GM20431 (cell line): Measurements from ENCODE around the gene S100A9.

Source experiments
- in situ Hi-C: fragments of 300-500 bp; cut with MseI, MboI; formaldehyde crosslinking; loops from one replicate; pipeline ENCODE4 v1.15.0; 2020; ENCODE audit warnings: low sequenced_read_pairs; ENCODE audit not compliant: unreplicated experiment

Gene S100A9

DNA sequence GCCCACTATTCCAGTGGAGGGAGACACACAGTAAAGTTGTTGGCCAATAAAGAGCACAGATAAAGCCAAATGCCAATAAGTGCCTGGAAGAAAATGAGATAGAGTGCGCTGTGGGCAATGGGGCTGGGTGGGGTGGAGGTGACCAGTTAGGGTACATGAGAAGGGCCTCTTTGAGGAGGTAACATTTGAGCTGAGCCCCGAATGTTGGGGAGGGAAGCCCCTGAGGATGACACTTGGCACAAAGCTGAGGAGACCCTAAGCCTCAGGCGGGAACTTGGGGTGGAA lies 979 bp downstream of the S100A9 start:
- in situ Hi-C loops, result loop anchor here (10.0 kb wide), 1 partner anchor 116 kb away; no protein-coding TSS in a partner anchor

DNA sequence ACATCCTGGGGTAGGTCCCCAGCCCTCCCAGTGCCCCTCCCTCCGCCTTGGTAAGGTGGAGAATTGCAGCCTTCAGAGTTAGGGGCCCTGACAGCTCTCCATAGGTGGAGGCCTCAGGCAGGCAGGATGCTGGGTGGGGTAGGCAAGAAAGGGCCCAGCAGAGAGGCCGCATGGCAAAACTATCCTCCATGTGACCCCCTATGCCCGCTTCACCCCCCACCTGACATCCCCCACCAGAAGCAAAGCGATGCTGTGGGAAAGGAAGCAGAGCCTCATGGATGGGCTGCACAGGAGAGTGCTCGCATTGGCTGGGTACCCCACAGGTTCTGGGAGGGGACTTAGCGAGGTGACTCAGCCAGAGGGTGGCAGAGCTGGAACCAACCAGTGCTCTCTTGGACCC lies 1.6 kb downstream of the S100A9 start:
- in situ Hi-C loops, result loop anchor here (10.0 kb wide), 1 partner anchor 116 kb away; no protein-coding TSS in a partner anchor

GRCh38 chr1:153360190-153360589 lies 2.5 kb downstream of the S100A9 start:
- in situ Hi-C loops, result no loop called here

DNA sequence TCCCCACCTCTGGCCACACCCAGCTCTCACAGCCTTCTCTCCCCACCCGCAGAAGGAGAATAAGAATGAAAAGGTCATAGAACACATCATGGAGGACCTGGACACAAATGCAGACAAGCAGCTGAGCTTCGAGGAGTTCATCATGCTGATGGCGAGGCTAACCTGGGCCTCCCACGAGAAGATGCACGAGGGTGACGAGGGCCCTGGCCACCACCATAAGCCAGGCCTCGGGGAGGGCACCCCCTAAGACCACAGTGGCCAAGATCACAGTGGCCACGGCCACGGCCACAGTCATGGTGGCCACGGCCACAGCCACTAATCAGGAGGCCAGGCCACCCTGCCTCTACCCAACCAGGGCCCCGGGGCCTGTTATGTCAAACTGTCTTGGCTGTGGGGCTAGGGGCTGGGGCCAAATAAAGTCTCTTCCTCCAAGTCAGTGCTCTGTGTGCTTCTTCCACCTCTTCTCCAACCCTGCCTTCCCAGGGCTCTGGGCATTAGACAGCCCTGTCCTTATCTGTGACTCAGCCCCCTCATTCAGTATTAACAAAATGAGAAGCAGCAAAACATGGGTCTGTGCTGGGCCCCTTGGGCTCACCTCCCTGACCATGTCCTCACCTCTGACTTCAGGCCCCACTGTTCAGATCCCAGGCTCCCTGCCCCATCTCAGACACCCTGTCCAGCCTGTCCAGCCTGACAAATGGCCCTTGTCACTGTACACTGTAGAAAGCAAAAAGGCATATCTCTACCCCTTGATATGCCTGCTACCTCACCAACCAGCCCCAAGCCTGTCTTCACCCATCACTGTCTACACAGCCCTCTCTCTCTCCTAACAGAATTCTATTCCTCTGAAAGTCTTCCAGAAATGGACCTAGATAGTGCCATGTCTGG lies 3.2 kb downstream of the S100A9 start:
- in situ Hi-C loops, result no loop called here

DNA sequence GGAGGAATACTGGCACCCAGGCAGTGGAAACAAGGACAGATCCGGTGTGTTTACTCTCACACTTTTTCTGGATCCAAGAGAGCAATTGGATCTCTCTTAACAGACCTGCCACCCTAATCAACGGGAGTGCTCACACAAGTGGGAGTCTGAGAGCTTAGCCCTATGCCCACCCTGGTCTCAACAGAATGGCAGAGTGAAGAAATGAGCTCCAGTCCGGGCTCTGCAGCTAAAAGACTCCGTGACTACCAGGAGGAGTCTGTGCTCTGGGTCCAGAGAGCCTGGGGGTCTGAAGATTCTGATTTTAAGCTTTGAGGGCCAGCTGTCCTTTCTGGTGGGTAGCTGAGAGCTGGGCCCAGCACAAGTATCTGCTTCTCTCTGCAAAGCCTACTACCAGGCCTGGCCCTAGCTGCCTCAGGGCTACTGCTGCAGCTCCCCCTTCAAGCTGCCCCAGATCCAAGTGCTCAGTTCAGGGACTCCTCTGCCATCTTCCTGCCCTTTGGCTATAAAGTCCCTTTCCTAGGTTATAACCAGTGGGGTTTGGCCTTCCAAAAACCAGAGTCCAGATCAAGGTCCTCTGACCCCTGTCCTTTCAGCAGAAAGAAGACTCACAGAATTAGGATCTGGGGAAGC lies 3.9 kb downstream of the S100A9 start:
- in situ Hi-C loops, result no loop called here

- in situ Hi-C loops, result no loop called here
These were observed 4.6 kb downstream of the S100A9 start for GRCh38 chr1:153362187-153362775.

GRCh38 chr1:153363641-153364040 lies 6.0 kb downstream of the S100A9 start:
- in situ Hi-C loops, result no loop called here

DNA sequence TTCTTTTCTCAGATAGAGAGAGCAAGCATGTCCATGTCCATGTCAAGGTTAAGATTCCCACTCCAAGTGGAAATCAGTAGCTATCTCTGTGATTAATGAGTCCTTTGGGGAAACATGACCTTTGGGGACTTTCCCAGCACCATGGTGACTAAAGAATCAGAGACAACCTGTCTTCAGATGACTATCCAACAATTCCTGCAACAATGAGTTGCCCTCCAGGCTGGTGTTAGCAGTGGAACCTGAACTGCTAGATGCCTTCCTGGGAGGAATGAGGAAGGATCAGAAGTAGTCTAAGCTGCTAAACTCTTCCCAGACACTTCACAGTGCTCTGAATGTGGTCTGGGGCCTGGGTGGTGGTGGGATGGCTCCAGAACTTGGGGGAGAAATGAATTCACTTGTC lies 6.5 kb downstream of the S100A9 start:
- in situ Hi-C loops, result no loop called here

DNA sequence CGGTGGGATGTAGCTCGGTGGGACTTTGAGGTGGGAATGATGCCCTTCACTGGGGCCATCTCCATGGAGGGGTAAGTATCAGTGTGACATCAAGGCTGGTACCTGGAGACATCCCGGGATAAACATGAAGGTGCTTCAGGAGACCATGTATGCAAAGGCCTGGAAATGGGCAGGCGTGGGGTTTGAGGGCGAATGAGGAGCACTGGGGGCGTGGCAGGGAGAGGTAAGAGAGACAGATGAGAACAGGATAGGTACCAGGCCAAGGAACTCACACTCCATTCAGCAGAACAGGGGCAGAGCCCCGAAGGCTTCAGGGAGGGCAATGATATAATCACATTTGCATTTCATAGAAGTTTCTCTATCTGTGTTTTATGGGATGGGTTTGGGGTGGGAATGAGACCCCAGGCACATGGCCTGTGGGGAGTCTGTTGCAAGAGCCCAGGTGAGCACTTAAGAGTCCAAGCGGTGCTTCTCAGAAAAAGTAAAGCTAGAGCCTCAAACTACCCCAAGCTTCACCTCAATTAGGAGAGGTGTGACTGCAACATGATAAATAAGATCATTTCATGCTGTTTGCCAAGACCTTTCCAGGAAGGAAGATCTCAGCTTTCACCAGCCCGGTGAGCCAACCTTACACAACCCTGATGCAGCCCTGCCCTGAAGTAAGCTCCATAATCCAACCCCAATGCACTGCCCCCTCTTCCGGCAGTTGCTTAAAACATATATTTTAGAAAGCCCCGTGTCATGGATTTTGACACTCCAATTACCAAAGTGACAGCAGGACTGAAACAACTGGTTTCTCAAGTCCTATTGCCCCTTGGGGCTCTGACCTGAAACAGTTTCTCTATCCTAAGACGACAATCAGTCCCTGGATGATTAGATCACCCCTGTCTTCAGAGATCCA lies 7.4 kb downstream of the S100A9 start:
- in situ Hi-C loops, result no loop called here

DNA sequence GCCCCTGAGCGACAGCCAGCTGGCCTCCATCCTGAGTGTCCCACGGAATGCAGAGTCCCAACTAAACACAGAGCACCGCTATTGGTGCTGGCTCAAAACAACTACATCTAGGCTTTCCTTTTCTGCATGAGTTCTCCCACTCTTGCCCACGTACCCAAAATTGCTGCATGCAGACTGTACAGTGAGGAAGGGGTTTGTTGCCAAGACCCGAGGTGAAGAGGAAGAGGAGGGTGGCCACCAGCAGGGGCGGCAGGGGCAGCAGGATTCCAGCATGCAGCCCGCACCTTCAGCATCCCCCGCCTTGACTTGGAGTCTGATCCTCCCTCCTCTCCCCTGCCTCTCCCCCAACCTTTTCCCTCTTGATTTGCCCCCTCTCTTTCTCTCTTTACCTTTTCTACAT lies 8.0 kb downstream of the S100A9 start:
- in situ Hi-C loops, result no loop called here

DNA sequence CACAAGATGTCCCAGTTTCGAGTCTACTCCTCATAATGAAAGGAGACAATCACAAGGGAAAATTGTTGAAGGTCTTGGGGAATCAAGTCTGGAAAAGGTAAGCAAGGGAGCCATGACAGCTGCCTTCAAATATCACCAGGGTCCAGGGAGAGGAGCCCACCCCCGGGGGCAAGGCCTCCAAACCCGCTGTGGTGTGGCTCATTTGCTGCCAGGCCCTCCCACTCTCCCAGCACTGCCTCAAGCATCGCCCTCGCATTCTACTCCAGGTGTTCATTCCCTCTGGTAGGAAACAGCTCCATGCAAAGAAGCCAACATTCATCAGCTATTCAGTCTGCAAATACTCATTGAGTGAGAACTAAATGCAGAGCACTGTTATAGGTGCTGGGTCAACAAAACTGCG lies 8.6 kb downstream of the S100A9 start:
- in situ Hi-C loops, result no loop called here

DNA sequence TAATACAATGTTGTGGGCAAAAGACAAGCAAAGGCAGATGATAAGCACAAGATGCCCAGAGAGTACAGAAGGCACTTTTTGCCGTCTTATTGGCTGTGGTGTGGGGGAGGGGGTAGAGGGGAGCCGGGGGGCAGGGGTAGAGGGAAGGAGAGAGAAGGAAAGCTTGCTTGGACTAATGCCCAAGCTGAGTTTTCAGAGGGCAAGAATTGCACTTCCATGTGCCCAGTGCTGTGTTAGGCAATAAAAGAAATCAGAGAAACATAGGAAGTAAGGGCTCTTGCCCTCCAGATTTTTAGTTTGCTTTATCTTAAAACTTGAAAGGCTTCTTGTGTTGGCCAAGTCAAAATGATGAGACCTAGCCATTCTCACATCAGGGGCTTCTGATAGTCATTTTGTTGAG lies 9.4 kb downstream of the S100A9 start:
- in situ Hi-C loops, result no loop called here

- in situ Hi-C loops, result no loop called here
These were observed 10.8 kb downstream of the S100A9 start for GRCh38 chr1:153368495-153368894.

GRCh38 chr1:153370146-153370545 lies 12.5 kb downstream of the S100A9 start:
- in situ Hi-C loops, result no loop called here

DNA sequence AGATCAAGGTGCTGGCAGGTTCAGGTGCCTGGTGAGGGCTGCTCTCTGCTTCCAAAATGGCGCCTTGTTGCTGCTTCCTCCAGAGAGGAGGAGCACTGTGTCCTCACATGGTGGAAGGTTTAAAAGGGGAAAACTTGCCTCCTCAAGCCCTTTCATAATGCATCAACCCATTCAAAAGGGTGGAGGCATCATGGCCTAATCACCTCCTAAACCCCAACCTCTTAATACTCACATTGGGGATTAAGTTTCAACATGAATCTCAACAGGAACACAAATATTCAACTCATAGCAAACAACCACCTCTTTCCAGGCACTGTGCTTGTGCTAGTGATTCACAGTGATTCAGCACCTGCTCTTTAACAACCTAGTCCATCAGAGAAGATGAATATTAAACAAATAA lies 13.6 kb downstream of the S100A9 start:
- in situ Hi-C loops, result no loop called here

DNA sequence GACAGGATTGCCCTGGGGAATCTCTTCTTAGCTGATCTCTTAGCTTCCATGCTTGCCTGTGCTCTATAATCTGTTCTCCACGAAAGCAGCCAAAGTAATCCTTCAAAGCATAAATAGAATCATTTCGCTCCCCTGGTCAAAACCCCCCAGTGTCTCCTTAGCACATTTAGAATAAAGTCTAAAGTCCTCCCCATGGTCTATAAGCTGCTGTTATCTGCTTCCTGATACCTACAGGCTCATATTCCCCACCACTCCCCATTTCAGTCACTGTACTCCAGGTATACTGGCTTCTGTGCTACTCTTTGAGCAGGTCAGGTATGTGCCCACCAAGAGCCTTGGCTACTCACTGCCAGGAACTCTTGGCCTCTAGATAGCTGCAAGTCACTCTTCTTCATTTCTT lies 14.9 kb downstream of the S100A9 start:
- in situ Hi-C loops, result no loop called here

GRCh38 chr1:153374071-153374470 lies 16.4 kb downstream of the S100A9 start:
- in situ Hi-C loops, result no loop called here

DNA sequence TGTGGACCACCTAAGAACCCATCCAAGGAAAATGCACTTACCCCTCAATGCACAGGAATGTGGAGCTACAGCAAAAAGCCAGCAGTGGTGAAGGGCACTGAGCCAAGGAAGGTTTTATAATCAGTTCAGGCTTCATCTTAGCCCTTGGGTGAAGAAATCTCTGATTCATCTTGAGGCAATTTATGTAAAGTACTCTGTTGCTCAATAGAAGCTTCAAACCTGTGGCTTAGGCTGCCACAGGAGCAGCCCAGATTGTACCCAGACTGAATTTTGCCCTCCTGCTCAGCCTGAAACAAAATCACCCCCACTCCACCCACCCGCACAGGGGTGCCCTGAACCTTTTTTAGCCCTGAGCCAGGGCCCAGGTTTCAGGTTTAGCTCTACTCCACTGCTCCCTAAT lies 17.9 kb downstream of the S100A9 start, which contains the start of gene S100A12:
Gene S100A12, minus strand, starts transcription at position 111 of the 400 bp plus-strand sequence. CDS start 1,029 bp downstream, outside the sequence.
- in situ Hi-C loops, result no loop called here

DNA sequence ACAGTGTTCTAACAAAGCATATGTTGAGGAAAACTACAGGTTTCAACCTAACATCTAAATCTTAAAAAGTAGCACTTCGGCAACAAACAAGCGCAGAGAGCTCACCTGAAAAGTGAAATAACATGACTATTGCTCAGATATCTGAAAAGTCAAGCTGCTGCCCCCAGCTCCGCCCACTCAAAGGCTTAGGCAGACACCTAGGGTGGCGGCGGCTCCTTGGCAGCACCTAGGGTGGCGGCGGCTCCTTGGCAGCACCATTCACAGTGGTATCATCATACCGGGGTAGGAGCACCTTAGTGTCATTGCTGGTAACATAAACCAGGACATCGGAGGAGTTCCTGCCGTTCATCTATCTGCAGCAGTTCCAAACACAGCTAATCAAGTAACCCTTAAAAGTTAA lies 21.9 kb downstream of the S100A9 start:
- in situ Hi-C loops, result no loop called here

DNA sequence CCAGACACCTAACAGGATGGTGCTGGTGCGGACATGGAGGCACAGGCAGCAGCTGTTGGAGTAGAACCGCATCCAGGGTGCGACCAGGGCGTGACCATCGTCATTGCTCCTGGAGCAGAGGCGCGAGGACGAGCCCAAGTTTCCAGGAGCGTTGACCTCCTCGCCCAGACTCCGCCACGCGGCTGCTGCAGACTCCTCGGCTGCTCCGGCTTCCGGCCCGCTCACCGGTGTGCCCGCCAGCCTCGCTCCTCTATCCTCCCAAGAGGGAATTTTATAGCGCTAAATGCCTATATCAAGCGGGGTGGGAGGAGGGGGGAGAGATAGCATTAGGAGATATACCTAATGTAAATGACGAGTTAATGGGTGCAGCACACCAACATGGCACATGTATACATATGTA lies 23.1 kb downstream of the S100A9 start:
- in situ Hi-C loops, result no loop called here
